HG03097 (cell line): ENCODE measurements around the gene CHSY1.
"Not testable (repeated sequence)": the region's sequence is repeated elsewhere in the genome, so short reads cannot be mapped to it uniquely, and the experiment has no call there.

Experiments
- ATAC-seq: cut with Tn5 transposase; IDR thresholded peaks from one replicate; pipeline ENCODE4 v1.9.1; 2021; ENCODE audit not compliant: unreplicated experiment, low FRiP score

Gene CHSY1, protein sequence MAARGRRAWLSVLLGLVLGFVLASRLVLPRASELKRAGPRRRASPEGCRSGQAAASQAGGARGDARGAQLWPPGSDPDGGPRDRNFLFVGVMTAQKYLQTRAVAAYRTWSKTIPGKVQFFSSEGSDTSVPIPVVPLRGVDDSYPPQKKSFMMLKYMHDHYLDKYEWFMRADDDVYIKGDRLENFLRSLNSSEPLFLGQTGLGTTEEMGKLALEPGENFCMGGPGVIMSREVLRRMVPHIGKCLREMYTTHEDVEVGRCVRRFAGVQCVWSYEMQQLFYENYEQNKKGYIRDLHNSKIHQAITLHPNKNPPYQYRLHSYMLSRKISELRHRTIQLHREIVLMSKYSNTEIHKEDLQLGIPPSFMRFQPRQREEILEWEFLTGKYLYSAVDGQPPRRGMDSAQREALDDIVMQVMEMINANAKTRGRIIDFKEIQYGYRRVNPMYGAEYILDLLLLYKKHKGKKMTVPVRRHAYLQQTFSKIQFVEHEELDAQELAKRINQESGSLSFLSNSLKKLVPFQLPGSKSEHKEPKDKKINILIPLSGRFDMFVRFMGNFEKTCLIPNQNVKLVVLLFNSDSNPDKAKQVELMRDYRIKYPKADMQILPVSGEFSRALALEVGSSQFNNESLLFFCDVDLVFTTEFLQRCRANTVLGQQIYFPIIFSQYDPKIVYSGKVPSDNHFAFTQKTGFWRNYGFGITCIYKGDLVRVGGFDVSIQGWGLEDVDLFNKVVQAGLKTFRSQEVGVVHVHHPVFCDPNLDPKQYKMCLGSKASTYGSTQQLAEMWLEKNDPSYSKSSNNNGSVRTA

DNA sequence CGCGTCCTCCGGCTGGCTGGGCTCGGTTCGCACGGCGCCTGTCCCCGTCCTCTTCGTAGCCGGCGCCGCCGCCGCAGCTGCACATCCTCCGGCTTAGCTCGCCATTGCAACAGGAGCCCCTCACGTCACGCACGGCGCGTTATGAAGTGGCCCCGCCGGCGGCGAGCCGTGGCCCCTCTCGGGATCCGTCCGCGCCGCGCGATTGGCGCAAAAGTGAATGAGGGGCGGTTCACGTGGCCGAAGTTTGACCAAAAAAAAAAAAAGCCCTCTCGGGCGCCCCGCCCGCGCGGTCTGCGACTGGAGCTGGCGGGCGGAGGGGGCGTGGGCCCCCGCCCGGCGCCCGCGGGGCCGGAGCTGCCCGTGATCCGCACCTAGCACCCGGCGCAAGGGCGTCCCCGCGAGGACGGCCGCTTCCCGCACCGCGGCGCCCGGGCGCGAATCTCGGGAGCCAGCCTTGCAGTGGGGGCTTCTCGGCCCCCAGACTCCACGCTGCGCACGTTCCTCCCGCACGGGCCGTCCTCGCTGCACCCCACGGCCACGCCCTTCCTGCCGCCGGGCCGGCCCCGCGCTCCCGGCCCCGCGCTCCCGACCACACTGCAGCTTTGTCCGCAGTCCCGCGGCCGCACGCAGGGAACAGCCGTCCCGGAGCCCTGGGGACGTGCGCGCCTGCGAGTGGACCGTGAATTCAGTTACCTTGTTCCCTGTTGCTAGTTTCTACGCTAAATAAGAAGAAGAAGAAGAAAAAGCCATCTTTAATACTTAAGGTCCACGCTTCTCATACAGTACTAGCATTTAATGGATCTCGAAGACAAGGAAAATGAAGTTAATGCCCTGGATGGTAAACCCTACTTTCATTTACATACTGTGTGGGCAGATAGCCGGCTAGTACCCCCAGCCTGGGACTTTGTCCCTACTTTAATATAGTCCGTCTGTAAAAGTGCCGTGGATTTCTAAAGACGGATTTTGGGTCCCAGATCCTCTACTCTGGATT is at the start of gene CHSY1:
TSS of gene CHSY1 (minus strand) at position 219 of the 991 bp plus-strand sequence. CDS start 592 bp downstream, outside the sequence.
- ATAC-seq, result peak; percentile 62

DNA sequence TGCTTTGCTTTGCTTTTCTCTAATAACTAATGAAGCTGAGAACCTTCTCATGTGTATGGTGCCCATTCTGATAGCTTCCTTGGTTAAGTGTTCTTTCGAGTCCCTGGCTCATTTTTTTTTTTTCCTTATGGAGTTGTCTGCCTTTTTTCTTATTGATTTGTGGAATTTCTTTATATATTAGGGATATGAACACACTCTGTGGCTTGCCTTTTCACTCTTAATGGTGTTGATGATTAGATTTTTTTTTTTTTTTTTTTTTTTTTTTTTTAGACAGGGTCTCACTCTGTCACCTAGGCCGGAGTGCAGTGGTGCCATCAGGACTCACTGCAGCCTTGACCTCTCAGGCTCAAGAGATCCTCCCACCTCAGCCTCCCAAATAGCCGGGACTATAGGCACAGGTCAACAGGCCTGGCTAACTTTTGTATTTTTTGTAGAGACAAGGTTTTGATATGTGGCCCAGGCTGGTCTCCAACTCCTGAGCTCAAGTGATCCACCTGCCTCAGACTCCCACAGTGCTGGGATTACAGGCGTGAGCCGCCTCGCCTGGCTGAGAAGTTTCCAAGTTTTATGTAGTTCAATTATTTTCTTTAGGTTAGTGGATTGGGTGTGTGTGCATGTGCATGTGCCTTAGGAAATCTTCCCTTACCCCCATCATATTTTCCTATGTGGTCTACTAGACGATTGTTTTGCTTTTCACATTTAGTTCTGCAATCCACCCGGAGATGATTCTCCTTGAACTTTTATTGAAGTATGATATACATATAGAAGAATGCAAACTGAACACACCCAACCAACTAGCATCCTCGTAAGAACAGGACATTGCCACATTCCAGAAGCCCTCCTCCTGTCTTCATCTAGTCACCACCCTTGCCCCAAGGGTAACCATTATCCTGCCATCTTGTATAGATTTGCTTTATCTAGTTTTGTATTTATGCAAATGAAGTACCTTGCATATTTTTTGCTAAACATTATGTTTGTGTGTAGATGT is 44.9 kb upstream of the CHSY1 start:
- no peak for ATAC-seq

DNA sequence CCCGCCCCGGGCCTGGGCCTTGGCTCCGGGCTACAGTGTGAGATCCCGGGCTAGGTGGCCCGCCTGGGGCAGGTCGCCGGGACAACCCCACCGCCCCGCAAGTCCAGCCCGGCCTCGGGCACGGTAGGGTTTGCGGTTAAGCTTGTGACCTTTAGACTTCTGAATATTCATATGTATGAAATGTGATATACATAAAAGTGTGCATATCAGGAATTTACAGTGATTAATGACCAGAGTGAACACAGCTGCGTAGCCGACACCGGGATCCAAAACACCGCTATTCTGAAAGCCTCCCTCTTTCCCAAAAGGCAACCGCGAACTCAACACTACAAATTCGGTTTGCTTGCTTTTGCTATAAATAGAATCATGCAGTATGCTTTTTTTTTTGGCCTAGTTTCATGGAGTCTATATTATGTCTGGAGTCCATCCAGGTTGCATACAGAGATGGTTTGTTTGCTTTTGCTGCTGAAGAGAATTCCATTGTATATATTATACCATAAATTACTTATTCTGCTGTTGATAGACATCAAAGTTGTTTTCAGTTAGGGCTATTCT is 43.8 kb upstream of the CHSY1 start:
- no peak for ATAC-seq

DNA sequence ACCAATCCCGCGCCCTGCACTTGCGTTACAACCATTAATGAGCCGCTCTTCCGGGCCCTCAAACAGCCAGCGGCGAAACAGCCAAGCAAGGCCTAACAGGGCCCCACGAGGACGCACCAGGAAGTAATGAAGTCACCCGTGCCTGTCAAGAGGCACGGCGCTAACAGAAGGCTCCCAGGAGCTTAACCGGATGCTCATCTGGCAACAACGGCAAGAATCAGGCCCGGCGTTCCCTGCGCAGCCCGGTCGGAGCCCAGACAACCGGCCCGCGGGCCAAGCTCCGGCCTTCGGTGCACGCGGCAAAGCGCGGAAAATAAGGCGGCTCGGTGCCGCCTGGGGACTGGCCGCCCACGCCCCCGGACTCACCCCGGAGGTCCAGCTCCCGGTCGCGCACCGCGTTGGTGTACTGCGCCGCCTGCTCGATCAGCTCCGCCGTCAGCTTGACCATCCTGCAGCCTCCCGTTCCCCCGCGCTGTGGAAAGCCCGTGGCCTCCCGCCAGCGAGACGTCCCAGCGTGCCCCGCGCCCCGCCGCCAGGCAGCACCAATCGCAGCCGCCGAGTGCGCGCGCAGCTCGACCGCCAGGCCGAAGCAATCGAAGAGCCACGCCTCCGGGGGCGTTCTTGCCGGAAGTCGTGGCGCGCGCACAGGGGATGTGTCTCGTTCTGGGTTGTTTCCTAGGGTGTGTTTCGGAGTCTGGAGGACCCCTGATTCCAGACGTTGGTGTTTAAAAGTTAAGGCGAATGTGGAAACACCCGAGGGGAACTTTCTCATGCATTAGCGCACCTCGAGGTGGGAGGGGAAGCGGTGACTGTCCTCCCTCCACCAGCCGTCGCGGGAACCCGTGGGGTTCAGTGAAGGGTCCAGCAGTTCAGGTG is 43.1 kb upstream of the CHSY1 start, which contains the start of gene SNRPA1:
TSS of gene SNRPA1 (minus strand) at position 518 of the 876 bp plus-strand sequence. CDS start at position 448, 70 bp downstream.
- peak; percentile 86 for ATAC-seq

DNA sequence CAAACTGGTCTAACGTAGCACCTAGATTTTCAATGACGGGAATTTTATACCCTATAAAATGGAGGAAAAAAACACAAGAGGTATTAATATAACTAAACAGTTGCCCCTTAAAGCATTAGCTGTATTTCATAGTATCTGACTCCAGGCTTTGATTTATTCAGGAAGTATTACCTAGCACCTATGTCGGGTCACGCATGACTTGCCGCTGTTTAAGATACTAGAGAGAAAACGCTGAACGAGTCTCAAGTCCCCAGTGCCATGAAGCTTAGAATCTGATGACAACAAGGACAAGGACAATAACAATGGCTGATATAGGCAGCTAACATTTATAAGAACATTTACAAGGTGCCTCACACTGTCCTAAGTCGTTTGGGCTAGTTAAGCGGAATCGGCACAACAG is 41.3 kb upstream of the CHSY1 start:
- ATAC-seq, result no peak

DNA sequence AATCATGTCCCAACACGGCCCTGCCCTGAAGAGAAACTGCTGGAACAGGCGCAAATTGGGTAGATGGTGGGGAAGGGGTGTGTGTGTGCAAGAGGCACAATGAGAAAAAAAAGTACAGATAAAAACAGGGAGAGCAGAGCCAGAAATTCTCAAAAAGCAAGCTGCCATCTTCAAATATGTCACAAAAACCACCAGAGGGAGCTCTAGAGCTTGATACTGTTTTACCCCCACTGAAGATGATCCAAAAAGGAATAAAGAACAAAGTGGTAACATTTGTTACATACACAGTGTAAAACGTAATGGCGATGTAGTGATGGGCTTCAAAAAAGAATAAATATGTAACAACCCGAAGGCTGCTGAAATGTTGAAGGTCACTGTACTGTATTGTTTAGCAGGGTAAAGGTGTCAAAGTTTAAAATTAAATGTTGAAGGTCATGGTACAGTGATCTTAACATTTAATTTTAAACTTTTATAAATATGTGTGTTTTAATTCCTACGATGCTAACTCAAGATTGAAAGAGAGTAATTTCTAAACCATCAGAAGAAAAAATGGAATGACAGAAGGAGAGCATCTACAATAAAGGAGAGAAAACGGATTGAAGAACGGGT is 37.2 kb upstream of the CHSY1 start:
- ATAC-seq, result no peak

DNA sequence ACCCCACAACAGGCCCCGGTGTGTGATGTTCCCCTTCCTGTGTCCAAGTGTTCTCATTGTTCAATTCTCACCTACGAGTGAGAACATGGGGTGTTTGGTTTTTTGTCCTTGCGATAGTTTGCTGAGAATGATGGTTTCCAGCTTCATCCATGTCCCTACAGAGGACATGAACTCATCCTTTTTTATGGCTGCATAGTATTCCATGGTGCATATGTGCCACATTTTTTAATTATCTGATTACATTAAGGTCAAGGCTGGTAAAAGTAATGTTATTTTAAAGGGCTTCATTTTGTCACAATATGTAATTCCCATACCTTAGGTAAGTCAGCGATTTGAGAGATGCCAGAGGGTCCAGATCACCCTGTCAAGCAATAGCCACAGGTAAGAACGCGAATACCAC is 35.5 kb upstream of the CHSY1 start:
- not testable (repeated sequence) for ATAC-seq

DNA sequence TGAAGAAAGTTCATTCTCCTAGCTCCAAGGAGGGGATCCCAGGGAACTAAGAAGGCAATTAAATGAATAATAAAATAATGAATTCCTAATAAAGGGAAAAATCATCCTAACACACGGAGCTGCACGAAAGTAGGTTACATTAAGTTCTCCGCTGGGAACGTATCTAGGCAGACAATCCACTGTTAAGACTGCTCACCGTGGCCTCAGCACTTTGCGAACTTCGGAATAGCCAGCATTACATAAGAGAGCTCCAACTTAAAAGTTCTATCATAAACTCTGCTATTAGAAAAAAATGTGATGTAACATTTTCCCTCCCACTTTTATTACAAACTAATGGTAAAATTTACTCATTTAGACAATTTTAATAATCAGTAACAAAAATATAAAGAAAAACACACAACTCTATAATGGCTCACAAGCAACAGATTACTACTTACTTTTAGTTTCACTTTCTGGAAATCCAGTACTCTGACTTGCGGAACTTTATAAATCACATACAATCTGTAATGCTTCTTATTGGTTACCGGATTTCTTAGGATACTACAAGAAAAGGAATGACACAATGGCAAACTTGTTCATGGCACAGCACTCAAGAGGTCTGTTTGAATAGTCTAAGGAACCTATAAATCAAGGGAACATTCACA is 34.7 kb upstream of the CHSY1 start:
- ATAC-seq, result no peak

DNA sequence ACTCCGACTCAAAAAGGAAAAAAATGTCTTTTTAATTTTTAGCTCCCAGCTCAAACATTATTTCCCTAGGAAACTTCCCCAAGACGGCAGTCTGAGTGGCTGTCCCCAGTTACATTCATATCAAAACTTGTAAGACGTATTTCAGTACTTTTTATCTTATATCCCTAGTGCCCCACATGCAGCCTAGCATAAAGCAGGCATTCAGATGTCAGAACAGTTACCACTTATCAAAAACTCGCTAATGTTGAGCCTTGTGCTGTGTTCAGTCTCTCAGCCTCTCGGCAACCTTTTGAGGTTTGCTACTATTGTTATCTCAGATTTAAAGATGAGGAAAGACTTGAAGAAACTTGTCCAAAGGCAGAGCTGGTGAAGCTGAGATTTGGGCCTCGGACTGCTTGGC is 32.1 kb upstream of the CHSY1 start:
- ATAC-seq, result no peak

DNA sequence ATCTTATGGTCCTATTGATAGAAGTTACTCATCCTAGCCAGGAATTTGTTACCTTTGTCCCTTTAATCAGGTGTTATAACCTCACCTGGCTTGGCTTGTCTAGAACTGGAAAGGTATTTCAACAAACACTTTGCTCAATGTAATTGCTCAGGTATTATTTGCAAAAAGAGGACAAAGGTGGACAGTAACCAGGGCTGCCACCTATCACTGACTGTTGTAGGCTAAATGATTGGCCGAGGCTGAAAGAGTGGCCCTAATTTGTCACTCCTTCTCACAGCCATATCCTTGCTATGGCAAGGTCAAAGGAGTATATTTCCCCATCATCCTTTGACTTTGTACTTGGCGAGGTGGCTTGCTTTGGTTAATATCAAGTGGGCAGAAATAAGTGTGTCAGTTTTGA is 28.2 kb upstream of the CHSY1 start:
- ATAC-seq, result no peak

DNA sequence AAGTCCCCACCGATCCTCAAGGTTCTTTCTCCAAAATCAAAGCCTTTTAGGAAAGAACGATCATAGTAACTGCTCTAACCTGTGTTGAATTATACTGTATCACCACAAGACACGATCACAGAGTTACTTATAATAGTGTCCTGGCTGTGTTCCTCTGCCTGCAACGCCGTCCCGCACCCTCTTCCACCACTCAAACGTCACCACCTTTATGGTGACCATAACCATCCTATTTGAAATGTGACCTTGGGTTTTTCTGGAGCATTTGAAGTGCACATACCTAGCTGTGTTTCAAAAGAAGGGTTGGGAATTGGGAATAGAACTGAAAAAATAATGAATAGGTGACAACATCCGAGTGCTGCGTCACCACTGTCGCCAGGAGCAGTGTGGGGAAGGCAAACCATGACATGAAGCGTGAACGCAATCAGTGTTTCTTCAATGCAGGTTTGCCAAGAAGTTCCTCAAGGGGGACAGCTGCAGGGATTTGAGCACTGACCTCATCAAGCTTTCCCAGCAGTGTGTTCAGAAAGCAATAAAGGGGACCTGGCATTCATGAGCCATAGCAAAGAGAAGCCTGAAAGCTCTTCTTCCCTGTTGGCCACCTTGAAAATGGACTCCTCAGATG is 26.2 kb upstream of the CHSY1 start:
- ATAC-seq, result no peak

DNA sequence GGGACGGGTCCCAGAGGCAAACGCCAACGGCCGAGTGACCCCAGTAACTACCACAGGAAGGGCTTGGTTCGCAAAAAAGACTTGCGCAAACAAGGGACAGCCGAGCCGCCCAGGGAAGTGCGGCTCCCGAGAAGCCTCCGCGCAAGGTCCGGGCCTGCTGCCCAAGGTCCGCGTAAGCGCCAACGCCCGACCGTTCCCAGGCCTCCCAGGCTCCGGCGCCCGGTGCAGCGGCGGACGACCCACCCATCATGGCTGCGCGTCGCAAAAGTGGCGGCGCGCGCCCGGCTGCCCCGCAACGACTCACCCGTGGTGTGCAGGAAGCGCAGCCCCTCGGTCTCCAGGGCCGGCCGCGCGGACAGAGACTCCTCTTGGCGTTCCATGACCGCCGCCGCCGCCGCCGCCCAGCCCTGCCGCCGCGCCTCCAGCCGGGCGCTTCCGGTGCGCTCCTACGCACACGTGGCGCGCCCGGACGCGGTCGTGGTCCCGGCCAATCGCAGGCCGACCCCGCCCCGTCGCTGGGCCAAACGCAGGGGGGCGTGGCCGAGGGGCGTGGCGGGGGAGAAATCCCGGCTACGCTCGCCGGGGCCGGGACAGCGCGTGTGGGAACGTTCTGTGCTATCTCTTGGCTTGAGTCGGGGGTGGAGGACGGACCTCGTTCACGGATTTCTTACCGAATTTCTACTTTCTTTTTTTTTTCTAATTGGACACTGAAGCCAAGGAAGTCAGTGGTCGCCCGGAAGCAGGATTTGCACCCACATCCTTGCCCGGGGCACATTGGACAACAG is 25.4 kb upstream of the CHSY1 start, which contains the start of gene SELENOS:
TSS of gene SELENOS (minus strand) at position 448 of the 785 bp plus-strand sequence. CDS start at position 380, 68 bp downstream.
- ATAC-seq, result peak; percentile 79

DNA sequence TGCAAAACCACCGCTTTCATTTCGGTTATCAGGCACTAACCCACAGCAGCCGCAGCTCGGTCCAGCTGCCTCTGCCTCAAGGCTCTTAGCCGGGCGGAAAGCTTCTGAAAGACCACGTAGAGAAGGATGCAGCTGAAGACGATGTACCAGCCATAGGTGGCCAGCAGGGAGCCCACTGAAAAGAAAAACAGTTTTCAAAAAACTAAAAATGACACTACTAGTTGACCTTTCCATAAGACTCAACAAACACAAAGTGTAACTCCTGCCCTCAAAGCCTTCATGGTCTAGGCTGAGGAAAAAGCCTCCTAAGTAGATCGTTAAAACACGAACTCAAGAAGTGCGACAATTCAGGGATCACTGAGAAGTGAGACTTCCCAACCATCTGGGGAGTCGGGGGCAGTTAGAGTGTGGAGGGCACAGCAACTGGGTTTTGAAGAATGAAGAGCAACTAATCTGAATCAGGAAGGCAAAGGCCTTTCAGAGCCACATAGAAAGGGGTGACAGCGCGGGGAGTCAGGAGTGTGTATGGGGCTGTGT is 24.7 kb upstream of the CHSY1 start:
- ATAC-seq, result peak; percentile 33

DNA sequence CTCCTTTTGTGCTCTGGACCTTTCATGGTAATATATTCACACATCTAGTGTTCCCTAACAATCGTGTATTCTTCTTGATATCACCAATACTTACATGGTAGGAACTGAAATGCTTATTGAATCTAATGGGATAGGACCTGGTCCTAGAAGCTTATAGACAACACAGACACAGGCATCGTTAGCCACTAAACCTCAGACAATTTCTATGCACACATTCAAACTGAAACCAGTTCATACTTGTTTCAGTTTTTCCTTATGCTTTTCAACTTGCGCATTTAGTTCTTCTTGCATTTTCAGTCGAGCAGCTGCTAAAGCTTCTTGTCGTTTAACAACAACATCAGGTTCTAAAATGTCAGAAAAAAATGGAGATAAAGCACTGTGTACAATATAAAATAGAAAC is 23.2 kb upstream of the CHSY1 start:
- ATAC-seq, result no peak

DNA sequence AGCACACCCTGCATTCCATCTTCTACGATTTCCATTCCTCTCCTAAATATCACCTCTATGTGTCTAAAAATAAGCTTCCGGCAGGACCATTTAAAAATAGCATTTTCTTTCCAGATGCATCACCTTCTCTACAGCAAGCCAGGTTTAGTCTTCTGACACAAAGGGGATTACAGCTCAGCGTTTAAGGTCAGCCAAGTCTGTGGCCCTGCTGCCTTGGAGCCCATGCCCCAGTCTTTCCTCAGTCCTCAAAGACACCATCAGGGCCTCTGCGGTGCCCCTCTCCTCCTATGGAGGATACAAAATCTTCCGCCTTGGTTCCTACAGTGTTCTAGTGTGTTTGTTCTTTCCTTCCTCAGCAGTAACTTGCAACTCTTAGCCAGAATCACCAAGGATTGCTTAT is 21.7 kb upstream of the CHSY1 start:
- ATAC-seq, result no peak

DNA sequence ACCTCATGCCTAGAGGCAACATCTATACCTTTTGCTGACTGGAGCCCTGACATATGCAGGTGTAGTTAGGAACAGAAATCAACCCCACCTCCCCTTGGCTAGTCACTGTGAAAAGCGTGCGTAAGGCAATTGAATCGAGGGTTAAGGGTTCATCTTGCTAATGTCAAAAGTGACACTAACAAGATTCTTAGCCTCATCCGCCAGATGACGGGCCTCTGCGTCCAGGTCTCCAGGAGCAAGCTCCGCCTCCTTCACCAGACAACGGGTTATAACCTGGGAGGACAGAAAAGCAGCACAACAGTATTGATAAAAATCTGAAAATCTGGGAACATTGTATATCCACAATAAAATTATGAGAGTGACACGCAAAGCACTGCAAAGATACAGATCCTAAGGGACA is 20.7 kb upstream of the CHSY1 start:
- no peak for ATAC-seq
